Measurements from ENCODE around the gene CCDC192.
"Not testable (repeated sequence)": the region's sequence is repeated elsewhere in the genome, so short reads cannot be mapped to it uniquely, and the experiment has no call there.

CCDC192 gene

DNA sequence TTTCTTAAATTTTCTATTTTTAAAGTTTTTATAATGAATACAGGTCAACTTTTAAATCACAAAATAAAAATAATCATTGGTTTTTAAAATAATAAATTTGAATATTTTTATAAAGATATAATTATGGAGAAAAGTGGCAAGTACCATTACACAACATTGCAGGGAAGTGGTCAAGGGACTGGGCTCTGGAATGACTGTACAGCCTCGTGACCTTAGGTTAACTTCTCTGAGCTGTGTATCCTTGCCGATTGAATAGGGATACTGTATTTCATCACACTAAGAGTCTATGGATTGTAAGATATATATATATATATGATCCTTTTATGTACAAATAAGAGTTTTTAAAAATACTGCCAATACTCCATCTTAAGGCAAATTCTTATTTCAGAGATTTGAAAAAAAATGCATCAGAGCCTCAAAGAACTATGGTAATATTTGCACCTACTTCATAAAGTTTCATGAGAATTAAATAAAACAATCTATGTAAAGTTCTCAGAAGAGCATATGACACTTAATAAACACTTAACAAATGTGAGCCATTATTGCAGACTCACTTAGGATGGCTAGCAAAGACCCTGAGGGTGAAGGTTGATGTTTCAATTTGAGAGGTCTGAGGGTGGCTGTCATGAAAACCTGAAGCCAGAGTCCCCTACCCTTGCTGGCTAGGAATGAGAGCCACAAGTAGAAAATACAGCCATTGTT is 136.5 kb downstream of the CCDC192 start:
- in situ Hi-C loops (cut with MboI; ENCODE audit: low sequenced_read_pairs), result no loop called here

DNA sequence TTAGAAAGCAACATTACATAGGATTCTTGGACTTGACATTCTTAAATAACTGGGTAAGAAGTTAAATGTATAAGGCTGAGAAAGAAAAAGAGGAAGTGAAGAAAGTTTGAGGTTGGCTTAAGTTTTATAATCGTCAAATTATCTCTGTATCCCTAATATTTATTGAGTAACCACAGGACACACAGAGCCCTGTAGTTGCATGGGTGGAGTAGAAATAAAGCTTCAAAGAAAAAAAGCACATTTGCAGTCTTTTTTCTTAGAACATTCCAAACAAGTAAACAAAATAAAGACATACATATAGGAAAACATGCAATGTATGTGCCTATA is 137.0 kb downstream of the CCDC192 start:
- in situ Hi-C loops (cut with MboI; ENCODE audit: low sequenced_read_pairs), result no loop called here

DNA sequence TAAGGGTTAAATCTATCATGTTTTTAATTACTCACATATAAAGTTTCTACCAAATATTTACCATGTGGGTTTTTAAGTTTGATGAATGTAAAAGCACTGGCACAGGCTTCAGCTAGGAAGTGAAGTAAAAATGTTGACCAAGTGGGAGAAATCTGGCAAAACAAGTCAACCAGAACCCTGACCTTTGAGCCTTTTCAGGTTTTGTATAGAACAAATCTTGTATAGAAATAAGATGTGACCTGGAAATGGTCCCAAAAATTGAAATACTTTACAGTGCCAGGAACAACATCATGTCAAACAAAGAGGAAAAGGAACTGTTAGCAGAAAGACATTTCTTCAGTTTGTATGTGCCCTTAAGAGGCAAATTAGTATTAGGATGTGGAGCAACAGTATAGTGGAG is 137.6 kb downstream of the CCDC192 start:
- in situ Hi-C loops (cut with MboI; ENCODE audit: low sequenced_read_pairs), result no loop called here

DNA sequence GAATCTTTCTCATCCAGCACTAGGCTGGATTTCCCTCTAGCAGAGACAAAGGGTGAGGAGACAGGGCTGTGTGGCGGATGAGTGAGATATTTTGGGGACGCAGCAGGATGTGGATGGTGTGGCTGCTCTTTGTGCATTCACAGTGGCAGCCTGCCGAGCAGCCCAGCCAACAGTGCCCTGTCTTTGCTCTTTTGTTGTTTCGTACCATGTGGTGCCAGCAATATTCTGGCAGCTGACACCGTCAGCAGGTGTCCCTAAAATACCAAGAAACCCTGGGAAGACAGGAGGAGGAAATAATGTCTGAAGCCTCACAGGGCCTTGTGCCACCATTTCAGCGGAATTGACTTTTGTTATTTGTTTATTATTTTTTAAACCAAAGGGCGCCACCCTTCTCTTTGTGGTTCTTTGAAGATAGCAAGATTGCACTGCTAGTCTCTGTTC is 141.4 kb downstream of the CCDC192 start:
- in situ Hi-C loops (cut with MboI; ENCODE audit: low sequenced_read_pairs), result no loop called here

DNA sequence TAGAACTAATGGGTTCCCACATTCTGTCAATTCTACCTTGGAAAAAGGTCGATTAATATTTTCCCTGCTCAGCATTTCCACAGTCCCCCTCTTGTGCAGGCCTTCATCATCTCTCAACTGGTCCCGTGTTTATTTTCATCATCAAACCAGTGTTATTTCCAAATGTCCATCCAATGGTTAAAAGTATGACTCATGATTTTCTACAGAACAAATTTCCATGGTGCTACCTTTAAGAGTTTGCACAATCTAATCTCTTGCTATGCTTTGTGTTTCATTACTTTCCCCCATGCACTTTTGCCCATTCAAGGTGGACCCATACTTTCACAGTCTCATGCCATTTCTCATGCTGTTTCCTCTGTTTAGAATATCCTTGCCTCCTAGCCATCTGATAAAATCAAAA is 143.7 kb downstream of the CCDC192 start:
- in situ Hi-C loops (cut with MboI; ENCODE audit: low sequenced_read_pairs), result no loop called here

DNA sequence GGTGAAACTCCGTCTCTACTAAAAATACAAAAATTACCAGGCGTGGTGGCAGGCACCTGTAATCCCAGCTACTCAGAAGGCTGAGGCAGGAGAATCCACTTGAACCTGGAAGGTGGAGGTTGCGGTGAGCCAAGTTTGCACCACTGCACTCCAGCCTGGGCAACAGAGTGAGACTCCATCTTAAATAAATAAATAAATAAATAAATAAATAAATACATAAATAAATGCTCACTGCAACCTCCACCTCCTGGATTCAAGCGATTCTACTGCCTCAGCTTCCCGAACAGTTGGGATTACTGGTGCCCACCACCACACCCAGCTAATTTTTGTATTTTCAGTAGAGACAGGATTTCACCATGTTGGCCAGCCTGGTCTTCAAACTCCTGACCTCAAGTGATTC is 144.4 kb downstream of the CCDC192 start:
- in situ Hi-C loops (cut with MboI; ENCODE audit: low sequenced_read_pairs), result not testable (repeated sequence)

DNA sequence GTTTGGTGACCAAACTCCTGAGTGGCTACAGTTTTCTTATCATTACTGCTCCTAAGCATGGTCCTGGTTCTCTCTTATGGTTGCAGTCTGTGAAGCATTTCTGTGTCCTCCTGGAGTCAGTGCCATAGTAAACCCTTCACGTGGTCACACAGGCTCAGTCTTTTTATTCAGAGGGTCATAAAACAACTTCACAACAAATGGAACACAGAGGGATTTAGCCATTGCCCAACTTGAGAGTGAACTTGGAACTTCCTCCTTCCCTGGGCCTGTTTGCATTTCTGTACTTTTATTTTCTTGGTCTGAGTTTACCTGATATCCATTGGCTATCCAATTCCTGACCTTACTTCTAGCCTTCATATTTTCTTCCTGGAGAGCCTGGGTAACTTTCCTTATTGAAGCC is 144.9 kb downstream of the CCDC192 start:
- in situ Hi-C loops (cut with MboI; ENCODE audit: low sequenced_read_pairs), result no loop called here

DNA sequence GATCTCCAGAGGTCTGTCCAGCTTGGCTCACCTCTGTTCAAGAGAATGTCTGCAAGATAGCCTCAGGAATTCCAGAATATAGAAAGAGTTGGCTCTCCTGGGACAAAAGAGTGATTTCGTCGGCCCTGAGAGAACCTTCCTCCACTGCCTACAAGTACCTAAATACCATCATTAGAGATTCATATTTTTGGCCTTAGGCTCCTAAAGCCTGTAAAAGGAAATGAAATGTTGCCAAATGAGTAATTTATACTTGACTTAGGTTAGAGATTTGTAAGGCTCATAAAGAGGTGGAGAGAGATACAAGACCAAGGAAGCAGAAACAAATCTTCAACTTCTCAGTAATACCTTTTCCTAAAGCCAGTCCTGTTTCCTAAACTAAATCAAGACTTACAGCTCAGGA is 146.2 kb downstream of the CCDC192 start:
- in situ Hi-C loops (cut with MboI; ENCODE audit: low sequenced_read_pairs), result no loop called here

DNA sequence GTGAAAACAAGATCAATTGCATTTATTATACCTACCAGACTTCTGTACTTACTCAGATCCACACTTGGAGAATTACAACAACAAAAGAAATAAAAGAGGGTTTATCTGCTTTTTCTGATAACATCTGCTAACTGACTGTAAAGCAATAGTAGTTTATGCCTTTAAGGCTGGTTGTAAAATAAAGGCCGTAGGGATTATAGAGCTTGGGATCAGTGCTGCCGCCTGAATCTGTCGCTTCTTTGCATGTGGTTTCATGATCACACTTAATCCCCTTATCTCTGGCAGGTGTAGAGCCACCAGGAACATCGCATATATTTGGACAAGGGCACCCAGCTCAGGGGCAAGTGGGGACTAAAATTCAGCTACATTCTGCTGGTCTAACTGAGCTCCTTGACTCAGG is 146.7 kb downstream of the CCDC192 start:
- in situ Hi-C loops (cut with MboI; ENCODE audit: low sequenced_read_pairs), result no loop called here

DNA sequence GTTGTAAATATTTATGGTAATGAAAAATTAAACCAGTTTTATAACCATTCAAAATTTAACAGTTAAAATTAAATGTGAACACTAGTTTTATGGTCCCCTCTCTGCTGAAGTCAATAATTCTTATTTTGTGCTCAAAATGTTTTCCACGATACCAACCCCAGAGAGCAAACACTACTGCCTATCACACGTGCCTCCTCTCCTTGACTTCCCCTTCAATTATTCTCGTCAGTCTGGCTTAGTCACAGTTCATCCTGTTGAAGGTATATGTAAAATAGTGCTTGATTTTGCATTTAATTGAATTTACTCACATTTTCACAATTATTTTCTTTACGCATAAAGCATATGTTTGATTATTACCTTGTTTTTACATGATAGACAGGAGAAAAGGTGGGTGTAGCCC is 148.8 kb downstream of the CCDC192 start:
- in situ Hi-C loops (cut with MboI; ENCODE audit: low sequenced_read_pairs), result no loop called here

DNA sequence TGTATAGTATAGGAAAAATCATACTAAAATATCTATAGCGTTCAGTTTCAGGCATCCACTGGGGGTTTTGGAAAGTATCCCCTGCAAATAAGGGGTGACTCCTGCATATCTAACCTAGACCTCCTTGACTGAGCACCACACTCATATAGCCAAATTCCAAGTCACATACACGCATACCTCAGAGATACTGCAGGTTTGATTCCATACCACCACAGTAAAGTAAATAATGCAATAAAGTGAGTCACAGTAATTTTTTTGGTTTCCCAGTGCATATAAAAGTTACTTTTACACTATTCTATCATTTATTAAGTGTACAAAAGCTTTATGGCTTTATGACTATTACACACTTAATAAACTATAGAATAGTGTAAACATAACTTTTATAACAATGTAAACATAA is 151.3 kb downstream of the CCDC192 start:
- in situ Hi-C loops (cut with MboI; ENCODE audit: low sequenced_read_pairs), result no loop called here

DNA sequence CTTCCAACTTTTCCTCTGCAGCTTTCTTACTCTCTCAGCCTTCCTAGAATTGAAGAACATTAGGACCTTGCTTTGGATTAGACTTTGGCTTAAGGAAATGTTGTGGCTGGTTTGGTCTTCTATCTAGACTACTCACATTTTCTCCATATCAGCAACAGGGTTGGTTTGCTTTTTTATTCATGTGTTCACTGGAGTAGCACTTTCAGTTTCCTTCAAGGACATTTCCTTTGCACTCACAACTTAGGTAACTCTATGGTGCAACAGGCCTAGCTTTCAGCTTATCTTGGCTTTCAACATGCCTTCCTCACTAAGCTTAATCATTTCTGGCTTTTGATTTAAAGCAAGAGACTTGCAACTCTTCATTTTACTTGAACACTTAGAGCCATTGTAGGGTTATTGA is 153.1 kb downstream of the CCDC192 start:
- in situ Hi-C loops (cut with MboI; ENCODE audit: low sequenced_read_pairs), result no loop called here

DNA sequence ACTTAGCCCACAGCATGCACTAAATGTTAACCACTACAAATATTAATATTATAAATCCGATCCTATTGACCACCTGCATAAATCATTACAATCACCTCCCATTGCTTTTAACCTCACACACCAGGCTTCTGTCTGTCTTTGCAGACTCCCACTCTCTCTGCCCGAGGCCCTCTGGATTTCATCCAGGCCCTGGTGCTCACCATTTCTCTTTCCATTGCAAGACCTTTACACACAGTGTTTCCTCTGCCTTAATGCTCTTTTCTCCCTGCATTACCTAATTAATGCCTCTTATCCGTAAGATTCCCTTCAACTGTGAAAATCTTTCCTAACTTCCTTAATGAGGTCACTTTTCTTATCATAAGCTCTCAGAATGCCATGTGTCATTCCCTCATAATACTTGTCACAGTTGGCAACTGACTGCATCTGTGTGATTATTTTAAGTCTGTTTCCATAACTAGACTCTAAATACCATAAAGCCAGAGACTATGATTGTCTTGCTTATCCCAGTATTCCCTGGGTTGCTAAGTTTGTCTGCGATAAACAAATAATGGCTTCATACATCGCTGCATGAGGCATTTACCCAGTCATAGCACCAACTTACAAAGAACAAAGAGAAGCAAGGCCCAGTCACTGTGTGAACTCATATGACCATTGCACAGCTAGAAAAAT is 155.1 kb downstream of the CCDC192 start:
- in situ Hi-C loops (cut with MboI; ENCODE audit: low sequenced_read_pairs), result no loop called here

DNA sequence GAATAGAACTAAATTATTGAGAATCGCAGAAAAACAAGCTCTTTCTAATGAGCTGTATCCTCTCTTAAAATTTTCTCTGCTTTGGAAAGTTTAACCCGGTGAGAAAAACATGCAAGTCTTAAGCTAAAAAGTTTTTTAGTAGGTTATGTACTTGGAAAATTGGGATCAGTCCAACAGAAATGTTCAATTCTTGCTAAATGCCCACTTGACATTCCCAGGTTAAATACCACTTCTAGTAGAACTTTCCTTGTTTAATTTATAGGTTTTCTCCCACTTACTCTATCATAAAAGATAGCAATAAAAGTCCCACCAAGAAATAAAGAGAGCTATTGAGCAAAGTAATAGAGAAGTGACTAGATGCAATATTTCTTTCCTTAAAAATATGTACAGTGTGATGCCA is 157.1 kb downstream of the CCDC192 start:
- in situ Hi-C loops (cut with MboI; ENCODE audit: low sequenced_read_pairs), result no loop called here

DNA sequence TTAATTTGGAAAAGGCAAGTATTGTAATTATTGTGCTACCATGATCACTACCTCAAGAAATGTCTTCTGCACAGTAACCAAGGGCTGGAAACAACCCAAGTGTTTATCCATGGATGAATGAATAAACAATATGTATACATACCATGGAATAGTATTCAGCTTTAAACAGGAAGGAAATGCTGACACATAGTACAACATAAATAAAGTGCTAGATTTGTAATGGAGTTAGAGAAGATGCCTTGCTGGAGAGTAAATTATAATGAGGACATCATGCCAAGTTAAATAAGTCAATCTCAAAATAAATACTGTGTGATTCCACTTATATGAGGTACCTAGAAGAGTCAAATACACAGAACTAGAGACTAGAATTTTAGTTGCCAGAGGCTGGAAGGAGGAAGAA is 160.0 kb downstream of the CCDC192 start:
- in situ Hi-C loops (cut with MboI; ENCODE audit: low sequenced_read_pairs), result no loop called here

DNA sequence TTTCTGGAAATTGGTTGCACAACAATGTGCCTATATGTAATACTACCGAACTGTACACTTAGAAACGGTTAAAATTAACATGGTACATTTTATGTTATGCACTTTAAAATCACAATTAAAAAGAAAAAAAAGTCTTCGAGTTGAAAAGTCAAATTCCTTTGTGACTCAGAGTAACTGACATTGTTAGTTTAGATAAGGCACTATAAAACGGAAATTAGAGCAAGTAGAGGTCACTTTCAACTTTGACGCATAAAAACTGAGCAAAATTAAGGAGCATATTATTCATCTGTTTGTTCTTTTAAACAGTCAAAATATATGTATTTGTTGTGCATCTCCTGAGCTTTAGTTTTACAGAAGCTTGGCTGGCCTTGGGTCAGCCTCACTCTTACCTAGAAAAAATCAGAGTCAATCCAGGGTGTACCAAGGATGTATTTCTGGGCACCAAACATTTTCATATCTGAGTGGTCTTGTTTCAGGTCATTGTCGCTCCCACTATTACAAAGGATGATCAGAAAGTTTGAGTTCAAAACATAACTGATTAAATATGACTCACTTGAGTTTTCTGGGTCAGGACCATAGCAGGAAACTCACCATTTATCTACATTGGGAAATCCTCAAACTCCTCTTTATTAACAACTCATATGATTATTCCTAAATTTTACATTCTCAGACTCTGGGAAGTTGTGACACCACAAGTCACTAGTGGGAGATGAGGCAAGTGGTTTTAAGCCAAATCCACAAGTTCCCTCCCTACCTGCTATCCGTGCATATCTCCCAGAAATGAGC is 160.6 kb downstream of the CCDC192 start:
- in situ Hi-C loops (cut with MboI; ENCODE audit: low sequenced_read_pairs), result no loop called here

DNA sequence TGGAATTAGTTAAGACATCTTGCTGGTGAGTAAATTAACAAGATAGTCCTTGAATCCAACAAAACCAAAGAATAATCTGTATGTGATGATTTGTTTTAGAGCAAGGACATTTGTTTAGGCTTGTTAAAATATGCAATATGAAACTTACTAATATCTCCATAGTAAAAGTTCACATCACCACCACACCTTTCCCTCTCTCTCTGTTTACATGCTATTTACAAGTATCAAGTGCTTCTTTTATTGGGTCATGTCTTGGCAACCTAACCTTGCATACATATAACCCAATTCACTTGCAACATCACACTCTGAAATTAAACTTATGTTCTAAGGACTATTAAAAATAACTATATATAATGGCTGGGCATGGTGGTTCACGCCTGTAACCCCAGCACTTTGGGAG is 161.3 kb downstream of the CCDC192 start:
- in situ Hi-C loops (cut with MboI; ENCODE audit: low sequenced_read_pairs), result no loop called here

DNA sequence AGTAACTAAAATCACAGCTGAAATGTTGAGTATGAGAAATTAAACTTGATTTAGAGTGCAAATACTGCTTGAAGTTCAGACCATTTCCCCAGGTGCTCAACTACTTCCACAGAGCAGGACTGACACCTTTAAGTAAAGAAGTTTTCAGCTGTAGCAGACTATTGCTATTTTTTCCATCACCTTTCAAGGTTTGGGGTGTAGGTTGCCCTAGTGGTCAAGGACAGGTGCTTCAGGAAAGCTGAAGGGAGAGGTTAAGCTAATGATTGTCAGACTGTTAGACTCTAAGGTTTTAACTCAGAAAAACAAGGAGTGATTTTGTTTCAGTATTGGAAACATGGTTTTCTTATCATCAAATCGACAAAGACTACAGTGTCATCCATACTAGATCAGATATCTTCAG is 162.1 kb downstream of the CCDC192 start:
- in situ Hi-C loops (cut with MboI; ENCODE audit: low sequenced_read_pairs), result no loop called here

DNA sequence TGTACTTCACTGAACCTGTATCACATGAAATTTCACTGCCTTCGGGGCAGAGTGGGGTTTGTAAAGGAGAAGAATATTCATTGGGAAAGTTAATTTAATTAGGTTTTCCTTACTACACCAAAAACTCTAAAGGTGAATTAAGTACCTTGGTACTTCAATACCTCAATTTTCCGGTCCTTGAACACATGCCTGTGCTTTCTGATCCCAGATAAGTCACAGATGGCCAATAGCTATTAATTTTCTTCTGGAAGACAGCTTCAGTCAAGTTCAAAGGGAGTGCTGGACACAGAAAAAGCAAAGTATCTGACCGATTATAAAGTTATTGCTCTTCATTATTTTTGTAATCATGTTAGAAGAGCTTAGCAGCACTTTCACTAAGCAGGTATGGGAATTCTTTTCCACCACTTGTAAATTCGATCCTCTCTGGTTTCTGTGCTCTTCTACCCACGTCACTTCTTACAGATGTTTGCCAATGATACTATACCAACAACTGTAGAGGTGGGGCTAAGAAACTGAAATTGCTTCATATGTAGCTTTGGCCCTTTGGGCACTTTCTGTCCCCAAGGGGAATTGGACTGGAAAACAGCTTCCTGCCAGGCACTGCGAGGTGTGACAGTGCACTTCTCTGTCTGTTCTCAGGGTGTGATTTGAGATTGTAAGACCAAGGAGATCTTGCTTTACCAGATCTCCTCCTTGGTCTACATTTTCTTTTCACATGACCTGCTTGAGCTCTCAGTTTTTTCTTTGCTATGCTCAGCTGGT is 164.0 kb downstream of the CCDC192 start:
- in situ Hi-C loops (cut with MboI; ENCODE audit: low sequenced_read_pairs), result no loop called here

DNA sequence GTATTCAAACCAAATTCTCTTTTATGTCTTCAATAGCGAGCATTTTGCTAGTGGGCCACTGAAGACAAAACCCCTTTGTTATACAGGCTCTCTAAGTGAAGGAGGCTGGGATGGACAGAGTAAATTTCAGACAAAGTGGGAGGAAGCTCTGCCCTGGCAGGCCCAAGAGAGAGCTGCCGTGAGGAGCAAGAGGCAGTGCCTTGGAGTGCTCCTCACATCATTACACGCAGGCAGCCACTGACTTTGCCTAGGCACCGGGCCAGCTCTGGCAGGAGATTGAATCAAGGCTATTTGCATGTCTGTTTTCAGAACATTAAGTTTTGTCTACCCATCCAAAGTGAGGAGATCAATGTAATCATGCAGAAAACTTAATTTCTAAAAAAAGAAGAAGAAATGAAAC is 167.7 kb downstream of the CCDC192 start:
- in situ Hi-C loops (cut with MboI; ENCODE audit: low sequenced_read_pairs), result no loop called here

DNA sequence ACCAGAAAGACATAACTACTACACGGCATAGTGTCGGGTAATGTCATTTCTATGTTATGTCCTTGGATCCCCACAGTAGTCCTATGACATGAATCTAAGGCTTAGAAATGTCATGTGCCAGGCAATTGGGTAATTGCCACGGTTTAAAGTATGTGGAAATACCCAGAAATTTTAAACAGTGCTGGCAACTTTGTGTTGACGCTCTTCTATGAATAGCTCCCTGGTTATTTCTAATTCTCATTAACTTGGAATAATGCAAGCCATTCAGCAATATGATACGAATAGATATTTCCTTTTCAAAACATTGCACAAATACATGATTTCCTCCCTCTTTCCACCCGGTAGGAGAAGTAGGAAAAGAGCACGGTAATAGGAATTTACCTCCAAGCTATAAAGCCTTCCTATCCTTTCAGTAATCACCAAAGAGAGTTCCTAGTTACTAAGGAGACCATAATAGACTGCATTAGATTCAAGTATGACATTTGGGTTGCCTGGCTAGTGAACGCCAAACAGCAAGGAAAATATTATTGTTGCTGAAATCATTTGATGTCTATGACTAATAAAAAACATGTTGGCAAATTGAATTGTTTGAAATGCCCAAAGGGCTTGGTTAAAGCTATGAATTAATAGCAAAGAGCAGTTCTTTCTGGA is 168.4 kb downstream of the CCDC192 start:
- in situ Hi-C loops (cut with MboI; ENCODE audit: low sequenced_read_pairs), result no loop called here

Measured in HL-60/S4 (cell line).